NCI-H1436 treated with DMSO at 0.1 percent for 48 hours (cell line): Measurements from ENCODE around the gene ANKRD16.
"Not testable (repeated sequence)": the region's sequence is repeated elsewhere in the genome, so short reads cannot be mapped to it uniquely, and the experiment has no call there.

Source experiments
- DNase-seq: peaks from one replicate; lab custom pipeline; 2025; lab: John Stamatoyannopoulos, UW

ANKRD16 gene

DNA sequence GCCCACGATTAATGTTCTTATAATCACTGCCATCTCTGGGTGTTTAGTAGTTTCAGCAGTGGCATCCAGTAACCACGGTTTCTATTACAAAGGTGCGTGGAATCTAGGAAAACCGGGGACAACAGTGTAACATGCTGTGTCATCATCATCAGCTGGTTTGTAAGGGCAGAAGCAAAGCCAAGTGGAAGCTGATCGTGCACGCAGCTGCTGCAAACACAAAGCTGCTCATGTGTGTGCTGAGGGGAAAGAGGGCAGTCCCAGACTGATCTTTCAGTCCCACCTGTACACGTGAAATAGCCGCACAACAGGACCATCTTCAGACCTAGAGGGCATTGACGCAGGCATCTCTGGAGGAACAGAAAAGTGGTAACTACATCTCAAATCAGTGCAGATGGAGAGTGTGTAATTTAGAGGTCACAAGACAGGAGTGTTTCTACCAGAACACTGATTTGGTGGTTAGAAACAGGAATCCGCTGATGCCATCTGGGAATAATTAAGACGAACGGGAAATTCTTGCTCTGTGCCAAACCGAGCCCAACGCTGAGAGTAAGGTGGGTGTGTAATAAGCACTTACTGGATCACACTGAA lies 13.4 kb downstream of the ANKRD16 start:
- no peak for DNase-seq

DNA sequence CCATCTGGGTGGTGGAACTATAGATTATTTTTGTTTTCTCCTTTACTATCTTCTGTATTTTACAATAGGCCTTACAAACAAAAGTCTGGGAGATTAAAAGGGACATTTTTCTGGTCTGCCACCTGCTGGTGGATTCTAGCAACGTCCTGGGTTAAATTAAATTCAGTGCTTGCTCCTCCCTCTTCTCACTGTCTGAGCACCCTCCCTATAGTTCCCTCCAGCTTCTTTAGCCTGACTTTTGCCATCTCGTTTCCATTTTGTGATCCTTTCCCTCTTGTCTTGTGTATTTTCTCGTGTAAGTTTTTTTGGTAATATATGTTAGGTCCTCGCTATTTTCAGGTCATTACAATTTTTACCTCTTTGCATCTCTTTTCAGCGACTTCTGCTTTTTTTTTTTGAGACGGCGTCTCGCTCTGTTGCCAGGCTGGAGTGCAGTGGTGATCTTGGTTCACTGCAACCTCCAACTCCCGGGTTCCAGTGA lies 16.1 kb downstream of the ANKRD16 start:
- no peak for DNase-seq

DNA sequence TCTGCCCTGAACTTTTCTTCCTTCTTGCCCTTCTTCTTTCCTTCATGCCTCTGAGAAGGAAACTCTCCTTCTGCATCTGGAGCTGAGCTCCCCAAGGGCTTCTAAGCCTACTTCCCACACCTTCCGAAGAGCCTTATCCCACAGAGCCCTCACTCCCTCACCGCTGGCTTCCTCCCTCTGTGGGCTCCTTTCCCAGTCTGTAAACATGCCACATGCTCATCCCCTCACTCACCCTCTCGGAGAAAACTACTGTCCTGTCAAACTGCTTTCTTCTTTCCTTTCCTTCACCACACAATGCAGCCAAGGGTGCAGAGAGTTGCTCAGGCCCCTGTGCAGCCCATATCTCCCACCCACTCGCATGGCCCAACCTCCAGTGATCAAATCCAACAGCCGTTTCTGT lies 18.1 kb downstream of the ANKRD16 start:
- no peak for DNase-seq

DNA sequence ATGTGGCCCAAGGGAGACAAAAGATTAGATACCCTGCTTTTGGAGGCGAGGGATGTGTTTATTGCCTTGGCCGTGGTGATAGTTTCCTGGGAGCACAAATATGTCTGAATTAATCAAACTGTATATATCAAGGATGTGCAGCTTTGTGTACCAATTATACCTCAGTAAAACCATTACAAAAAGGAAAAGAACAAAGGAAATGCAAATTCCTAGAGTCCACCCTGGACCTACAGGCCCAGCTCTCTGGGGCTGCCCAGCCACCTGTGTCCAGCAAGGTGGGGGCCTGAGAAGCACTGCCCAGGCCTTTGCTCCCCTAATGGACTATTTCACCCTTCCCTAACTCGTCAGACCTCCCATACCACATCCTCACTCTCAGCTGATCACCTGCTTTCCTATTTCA lies 20.5 kb downstream of the ANKRD16 start:
- no peak for DNase-seq

DNA sequence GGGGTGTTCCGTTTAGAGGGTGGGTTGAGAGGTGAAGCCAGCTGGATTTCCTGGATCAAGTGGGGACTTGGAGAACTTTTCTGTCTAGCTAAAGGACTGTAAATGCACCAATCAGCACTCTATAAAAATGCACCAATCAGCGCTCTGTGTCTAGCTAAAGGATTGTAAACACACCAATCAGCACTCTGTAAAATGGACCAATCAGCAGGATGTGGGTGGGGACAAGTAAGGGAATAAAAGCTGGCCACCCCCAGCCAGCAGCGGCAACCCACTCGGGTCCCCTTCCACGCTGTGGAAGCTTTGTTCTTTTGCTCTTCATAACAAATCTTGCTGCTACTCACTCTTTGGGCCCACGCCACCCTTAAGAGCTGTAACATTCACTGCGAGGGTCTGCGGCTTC lies 21.3 kb downstream of the ANKRD16 start:
- DNase-seq: not testable (repeated sequence)

DNA sequence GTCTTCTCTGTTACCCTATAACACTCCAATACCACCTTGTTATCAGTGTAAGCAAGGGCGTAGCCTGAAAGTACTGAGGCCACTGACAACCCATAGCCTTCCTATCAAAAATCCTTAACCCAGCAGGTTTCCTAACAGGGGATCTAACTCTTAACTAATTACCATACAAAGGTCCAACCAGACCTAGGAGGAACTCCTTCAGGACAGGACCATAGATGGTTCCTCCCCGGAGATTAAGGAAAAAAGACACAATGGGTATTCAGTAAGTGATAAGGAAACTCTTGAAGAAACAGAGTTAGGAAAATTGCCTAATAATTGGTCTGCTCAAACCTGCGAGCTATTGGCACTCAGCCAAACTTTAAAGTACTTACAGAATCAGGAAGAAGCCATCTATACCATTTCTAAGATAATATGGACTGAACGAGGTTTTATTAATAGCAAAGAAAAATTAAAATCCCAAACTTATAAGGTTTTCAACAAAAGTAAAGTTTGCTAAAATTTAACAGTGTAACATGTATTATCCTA lies 22.5 kb downstream of the ANKRD16 start:
- not testable (repeated sequence) for DNase-seq

DNA sequence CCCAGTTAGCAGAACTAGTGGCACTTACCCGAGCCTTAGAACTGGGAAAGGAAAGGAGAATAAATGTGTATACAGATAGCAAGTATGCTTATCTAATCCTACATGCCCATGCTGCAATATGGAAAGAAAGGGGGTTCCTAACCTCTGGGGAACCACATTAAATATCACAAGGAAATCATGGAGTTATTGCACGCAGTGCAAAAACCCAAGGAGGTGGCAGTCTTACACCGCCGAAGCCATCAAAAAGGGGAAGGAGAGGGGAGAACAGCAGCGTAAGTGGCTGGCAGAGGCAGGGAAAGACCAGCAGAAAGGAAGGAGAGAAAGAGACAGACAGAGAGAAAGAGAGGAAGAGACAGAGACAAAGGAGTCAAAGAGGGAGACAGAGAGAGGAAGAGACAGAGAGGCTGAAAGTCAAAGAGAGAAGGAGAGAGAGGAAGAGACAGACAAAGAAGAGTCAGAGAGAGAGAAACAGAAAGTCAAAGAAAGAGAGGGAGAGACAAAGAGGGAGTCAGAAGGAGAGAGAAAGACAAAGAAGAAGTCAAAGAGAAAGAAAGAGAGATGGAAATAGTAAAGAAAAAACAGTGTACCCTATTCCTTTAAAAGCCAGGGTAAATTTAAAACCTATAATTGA lies 23.1 kb downstream of the ANKRD16 start:
- not testable (repeated sequence) for DNase-seq

DNA sequence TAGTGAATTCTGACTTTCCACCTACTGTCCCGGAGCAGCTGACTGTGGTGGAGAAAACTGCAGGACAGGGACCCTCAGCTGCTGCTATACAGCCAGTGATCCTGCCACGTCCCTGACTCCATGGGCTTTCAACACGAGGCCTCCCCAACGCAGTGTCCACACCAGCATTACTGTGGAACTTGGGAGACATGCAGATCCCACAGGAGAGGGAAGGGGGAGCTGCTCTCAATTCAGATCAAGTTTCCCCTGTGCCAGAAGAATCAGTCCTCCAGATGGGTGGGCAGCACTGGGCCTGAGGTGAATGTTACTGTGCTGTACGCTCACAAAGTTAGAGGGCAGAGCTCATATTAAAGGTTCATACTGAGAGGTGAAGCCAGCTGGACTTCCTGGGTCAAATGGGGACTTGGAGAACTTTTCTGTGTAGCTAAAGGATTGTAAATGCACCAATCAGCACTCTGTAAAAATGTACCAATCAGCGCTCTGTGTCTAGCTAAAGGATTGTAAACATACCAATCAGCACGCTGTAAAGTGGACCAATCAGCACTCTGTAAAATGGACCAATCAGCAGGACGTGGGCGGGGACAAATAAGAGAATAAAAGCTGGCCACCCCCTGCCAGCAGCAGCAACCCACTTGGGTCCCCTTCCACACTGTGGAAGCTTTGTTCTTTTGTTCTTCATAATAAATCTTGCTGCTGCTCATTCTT lies 26.6 kb downstream of the ANKRD16 start:
- not testable (repeated sequence) for DNase-seq

DNA sequence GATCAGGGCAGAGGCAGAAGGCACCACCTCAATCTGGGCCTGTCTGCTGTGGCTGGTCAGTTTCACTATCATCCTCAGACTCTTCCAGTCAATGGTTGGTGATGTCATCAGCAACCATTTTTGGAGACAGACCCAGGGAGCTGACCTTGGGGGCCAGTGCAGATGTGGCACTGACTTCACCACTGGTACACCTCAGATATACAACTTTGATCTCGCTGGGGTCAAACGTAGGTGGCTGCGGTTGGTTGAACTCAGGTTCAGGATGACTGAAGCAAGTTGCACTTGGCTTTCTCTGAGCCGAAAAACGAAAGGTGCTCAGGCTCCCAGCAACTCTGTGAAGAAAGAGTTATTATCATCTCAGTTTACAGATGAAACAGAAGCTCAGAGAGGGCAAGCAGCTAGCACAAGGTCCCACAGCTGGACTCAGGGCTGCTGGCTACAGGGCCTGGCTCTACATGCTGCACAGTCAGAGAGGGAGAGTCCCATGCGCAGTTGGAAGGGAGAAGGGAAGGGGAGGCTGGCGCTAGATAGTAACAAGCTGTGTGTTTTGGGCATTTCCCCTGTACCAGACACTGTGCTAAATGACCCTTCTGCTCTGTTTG lies 27.2 kb downstream of the ANKRD16 start:
- DNase-seq: no peak

DNA sequence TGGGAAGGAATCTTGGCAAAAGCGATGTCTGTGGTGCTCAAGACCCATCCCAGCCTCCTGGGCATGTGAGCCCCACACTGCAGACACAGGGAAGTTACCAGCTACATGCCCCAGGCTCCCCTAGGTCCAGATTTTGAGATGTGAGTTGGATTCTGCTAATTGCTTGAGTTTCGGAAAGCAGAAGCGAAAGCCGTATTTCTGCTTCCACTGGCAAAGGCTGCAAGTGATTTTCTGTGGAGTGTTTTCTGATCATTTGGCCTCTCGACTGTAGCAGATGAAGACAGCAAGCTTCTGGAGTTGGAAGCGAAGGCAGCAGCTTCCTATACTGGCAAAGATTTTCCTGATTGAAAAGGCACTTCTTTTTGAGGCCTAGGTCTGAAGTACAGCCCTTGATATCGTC lies 29.6 kb downstream of the ANKRD16 start:
- no peak for DNase-seq

DNA sequence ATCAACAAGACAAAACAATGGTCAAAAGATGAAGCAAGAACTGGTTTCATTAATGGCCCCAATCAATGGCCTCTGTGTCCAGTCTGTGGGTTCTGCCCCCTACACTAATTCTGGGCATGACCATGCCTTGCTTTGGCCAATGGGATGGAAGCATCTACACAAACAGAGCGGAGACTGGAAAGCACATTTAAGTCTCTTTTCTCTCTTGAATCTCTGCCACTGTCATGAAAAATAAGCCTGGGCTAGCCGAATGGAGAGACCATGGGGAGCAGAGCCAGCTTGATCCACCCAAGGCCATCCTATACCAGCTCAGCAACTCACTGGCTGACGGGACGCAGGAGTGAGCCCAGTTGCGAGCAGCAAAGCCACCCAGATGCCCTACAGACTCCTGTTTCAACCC lies 30.9 kb downstream of the ANKRD16 start:
- no peak for DNase-seq

DNA sequence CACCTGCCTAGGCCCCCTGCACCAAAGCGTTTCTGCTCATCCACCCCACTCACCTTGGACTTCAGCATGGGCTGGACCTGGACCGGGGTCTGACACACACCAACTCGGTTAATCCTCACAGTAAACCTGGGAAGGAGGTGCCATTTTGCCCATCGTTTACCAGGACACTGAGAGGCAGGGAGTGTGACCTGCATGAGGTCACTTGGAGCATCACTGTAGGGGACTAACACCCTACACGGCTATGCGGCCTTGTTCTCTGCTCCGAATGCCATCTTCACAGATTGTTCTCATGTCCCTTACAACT lies 33.0 kb downstream of the ANKRD16 start:
- no peak for DNase-seq

DNA sequence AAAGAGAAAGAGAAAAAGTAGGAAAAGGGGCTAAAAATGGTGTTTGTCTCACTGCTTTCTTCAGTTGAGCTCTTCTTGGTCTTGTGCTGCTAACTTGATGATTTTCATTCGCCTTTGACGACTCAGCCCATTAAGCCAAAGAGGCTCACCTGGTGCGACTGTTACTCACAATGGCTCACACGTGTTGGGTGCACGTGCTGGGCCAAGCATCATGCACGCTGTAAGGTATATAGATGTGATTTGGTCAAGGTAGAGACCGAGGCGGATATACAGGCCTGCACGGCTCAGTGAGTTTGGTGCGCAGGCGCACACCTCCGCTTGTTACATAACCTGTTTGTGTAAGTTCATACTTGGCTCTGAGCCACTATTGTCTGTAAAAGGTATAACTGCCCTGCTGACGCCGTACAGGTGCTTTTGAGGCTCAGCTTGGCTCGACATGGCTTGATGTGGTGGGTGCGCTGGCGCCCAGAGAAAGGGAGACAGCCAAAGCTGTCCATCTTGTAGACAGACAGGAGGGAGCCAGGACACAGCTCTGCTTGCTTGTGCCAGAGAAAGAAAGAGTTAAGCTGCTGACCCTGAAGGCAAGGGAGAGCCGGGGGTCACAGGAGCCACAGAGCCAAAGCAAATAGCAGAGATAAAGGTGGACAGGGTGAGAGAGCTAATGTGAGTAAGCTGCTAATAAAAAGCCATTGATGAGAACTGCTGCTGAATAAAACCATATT lies 33.6 kb downstream of the ANKRD16 start:
- DNase-seq: no peak

DNA sequence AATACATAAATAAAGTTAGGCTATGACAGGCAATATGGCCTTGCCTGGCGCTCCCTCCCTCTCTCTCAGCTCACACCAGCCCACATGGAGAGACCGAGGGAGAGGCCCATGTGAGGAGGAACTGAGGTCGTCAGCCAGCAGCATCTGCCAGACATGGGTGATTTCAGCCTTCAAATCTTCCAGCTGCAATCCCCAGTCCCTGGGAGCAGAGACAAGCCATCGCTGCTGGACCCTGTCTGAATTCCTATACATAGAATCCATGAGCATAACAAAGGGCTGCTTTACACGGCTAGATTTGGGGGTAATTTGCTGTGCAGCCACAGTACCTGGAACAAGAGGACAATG lies 35.6 kb downstream of the ANKRD16 start:
- no peak for DNase-seq

DNA sequence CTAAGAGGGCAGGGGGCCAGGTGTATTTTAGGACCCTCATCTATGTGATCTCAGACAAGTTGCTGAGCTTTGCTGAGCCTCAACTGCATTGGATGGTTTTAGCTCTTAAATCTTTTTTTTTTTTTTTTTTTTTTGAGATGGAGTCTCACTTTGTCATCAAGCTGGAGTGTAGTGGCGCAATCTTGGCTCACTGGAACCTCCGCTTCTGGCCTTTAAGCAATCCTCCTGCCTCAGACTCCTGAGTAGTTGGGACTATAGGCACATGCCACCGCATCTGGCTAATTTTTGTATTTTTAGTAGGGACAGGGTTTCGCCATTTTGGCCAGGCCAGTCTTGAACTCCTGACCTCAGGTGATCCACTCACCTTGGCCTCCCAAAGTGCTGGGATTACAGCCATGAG lies 43.0 kb downstream of the ANKRD16 start:
- DNase-seq: not testable (repeated sequence)

DNA sequence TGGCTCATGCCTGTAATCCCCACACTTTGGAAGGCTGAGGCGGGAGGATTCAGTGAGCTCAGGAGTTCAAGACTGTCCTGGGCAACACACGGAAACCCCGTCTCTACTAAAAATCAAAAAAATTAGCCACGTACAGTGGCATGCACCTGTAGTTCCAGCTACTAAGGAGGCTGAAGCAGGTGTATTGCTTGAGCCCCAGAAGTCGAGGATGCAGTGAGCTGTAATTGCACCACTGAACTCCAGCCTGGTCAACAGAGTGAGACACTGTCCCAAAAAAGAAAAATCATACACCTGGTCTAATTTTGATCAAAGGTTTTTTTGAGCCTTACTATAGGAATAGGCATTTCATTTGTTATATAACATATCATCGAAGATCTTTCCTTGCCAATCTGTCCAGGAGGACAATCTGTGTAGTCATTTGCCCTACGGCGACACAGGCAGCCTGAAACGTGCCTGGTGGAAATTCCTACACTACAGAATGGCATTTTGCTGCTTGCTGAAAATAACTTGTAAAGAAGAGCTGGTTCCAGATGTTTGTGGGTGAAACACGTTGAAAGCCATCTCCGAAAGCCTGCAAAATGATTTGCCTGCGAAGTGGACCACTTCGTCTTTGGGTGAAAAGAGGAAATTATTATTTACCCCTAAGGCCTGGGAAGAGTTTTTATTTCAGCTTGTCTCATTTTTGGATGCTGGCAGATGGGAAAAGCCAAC lies 45.2 kb downstream of the ANKRD16 start:
- DNase-seq: no peak

DNA sequence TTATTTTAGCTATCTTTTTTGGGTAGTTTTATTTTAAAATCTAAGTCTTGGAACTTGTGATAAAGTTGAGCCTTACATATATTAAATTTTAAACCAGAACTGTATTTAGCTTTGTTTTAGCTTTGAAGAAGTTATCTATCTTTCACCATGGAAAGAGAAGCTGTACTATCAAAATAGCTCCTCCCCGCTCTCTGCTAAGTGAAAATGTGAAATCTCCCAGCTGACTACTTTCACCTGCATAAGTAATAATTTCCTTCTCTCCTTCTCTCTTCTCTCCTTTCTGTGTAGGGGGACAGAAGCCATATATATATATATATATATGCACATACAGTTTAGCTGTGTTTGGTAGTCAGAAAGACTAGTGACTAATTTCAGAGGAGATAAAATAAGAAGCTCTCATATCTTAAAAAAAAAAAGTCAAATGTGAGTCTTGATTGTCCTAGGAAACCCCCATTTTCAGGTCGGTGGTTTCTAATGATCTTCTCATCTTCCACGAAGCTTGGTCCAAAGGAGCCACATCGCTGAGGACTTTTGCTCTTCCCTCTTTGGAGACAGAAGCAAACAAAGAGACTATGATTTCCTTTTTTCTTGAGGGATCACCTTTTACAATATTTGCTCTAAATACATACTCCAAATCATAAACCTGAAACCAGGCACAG lies 45.9 kb downstream of the ANKRD16 start:
- DNase-seq: no peak

DNA sequence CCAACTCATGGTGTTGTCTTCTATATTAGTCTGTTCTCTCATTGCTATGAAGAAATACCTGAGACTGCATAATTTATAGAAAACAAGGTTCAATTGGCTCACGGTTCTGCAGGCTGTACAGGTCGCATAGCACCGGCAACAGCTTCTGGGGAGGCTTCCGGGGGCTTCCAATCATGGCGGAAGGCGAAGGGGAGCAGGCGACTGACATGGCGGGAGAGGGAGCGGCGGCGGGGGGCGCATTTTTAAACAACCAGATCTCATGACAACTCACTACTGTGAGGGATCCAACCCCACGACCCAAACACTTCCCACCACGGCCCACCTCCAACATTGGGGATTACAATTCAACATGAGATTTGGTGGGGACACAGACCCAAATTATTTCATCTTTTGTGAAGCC lies 47.7 kb downstream of the ANKRD16 start:
- DNase-seq: no peak

DNA sequence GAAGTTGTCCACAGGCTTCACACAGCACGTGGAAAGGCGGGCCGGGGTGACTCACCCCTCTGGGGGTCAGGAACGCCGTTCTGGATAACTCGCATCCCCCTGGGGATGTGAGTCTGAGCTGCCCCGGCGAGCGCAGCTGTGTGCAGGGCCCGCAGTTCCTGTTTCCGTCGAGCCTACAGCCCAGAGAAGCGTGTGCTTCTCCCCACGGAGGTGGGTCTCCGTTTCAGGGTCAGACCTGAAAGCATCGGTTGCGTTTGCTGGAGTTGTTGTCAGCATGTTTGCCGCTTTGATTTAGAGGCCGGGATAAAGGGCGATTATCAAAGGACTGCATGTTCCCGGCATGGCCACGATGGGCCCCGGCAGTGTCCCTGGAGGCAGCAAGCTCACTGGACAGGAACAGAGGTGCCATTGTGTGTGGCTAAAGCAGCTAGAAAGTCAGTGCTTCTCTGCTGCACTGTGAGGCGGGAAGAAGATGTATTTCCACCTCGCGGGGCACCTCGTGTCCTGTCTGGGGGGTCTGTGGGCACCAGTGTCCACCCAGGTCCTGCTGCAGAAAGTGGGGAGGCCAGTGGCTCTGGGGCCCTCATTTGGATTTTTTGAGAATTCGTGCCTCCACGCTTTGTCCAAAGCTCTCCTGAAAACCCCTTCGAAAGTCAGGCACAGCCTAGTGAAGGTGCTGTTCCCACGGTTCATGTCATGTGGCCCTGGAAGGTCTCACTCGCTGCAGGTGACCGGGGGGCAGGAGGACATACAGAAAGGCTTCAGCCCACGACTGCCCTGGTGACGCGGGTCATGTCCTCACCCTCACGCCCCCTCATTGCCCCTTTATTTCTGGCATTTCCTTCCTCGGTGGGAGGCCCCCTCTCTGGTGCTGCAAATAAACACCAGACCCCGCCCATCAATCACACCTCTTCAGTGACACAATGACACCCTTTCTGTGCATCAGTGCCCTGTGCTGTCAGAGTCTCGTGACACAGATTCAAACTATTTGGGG lies 49.1 kb downstream of the ANKRD16 start:
- DNase-seq: no peak

DNA sequence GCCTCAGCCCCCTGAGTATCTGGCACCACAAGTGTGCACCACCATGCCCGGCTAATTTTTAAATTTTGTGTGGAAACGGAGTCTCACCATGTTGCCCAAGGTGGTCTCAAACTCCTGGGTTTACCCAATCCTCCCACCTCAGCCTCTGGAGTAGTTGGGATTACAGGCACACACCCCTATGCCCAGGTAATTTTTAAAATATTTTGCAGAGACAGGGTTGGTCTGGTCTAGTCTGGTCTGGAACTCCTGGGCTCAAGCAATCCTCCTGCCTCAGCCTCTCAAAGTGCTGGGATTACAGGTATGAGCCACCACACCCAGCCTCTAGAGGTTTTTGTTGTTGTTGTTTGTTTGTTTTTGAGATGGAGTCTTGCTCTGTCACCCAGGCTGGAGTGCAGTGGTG lies 53.5 kb downstream of the ANKRD16 start:
- not testable (repeated sequence) for DNase-seq
